ENCODE measurements around the gene CNR2. TPM values are rescaled to one million over a fixed set of nuclear protein-coding genes. Genes with fewer than 3 reads are reported as not detected.

Gene CNR2
- polyA plus RNA-seq, 2 of the 4 experiments (the other 2 are of a cell fraction) = not detected

GRCh38 chr1:23910144-23910543 lies 3.0 kb downstream of the CNR2 start:
- ChIA-PET POLR2A (no interaction called here), CTCF (interaction anchor here (1.4 kb wide), 1 partner anchor 42 kb away, joined by 5 read pairs; no protein-coding TSS in a partner anchor)
- H3K4me3 ChIP-seq = no peak overlapping the region
- H3K9me3 ChIP-seq = no peaks in the 10 kb centered on the region
- no peaks in the 10 kb centered on the region for H3K4me1 ChIP-seq
- ATAC-seq (no peak), DNase-seq (ENCODE audit: low read depth in 1 of 2, low spot score in 1 of 2) (no peak), FAIRE-seq (no peak)
- WGBS (ENCODE audit: missing lambda C conversion rate) = 93% methylated on average over 8 of the region's 8 CpGs
- H3K4me2 ChIP-seq = no peak overlapping the region
- TF ChIP-seq KDM1A (IDR thresholded peaks at IDR 0.05; ENCODE audit: low read depth) = no peak
- TF ChIP-seq ESRRA (IDR thresholded peaks at IDR 0.05; ENCODE audit: borderline replicate concordance, low read length) = no peak
- TF ChIP-seq BHLHE40 (IDR thresholded peaks at IDR 0.05; ENCODE audit: low read depth, low read length) = no peak
- TF ChIP-seq FOSL2 (IDR thresholded peaks at IDR 0.05) = no peak
- no peak for TF ChIP-seq FOSL2 (CRISPR knock-in tag; IDR thresholded peaks at IDR 0.05)
- no peak for TF ChIP-seq HOXB5 (CRISPR knock-in tag; IDR thresholded peaks at IDR 0.05)
- TF ChIP-seq HDAC2 (IDR thresholded peaks at IDR 0.05) = no peak
- no peak for TF ChIP-seq HOXB13 (CRISPR knock-in tag; IDR thresholded peaks at IDR 0.05; ENCODE audit: low read depth)
- TF ChIP-seq JUNB (IDR thresholded peaks at IDR 0.05) = no peak
- TF ChIP-seq KDM5A (IDR thresholded peaks at IDR 0.05) = no peak
- TF ChIP-seq ZFP36 (IDR thresholded peaks at IDR 0.05; ENCODE audit: borderline replicate concordance, partially characterized antibody) = no peak
- TF ChIP-seq RCOR1 (IDR thresholded peaks at IDR 0.05; ENCODE audit: low read depth, low read length) = no peak
- no peak overlapping the region for H3K27ac ChIP-seq

DNA sequence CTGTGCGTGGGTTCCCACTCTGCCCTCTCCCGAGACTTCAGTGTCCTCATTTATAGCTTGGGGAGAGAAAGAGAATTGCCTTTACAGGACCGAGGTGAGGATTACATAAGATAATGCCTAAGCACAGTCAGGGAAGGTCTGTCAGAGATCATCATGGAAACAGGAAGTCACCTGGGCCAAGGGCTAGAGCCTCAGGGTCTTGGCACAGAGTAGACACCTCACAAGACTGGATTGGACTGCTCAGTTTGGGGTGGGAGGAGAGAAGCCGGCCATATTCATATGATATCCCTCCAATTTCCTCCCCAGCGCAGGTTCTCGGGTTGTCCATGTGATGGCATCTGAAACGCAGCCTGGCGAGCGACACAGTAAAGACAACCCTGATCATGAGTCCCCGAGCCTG lies 3.8 kb downstream of the CNR2 start:
- Histone ChIP-seq H3K4me3 (no peak overlapping the region), H3K9me3 (no peaks in the 10 kb centered on the region), H3K4me1 (no peaks in the 10 kb centered on the region), H3K27ac (no peak overlapping the region), H3K4me2 (no peak overlapping the region)
- DNase-seq (ENCODE audit: low read depth in 1 of 2, low spot score in 1 of 2) (no peak), ATAC-seq (no peak), FAIRE-seq (no peak)
- POLR2A ChIA-PET = no interaction called here
- TF ChIP-seq RNF2 (IDR thresholded peaks at IDR 0.05; ENCODE audit: borderline replicate concordance, low read depth) (no peak), HOXB13 (CRISPR knock-in tag; IDR thresholded peaks at IDR 0.05; ENCODE audit: low read depth) (no peak), JUN (IDR thresholded peaks at IDR 0.05) (no peak), HOXB5 (CRISPR knock-in tag; IDR thresholded peaks at IDR 0.05) (no peak), USF2 (IDR thresholded peaks at IDR 0.05) (no peak), NFE2L2 (conservative IDR thresholded peaks at IDR 0.05; ENCODE audit: low read length) (no peak)
- TF ChIP-seq, protein P1, sequence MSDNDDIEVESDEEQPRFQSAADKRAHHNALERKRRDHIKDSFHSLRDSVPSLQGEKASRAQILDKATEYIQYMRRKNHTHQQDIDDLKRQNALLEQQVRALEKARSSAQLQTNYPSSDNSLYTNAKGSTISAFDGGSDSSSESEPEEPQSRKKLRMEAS (IDR thresholded peaks at IDR 0.05) = no peak
- TF ChIP-seq, protein P2, sequence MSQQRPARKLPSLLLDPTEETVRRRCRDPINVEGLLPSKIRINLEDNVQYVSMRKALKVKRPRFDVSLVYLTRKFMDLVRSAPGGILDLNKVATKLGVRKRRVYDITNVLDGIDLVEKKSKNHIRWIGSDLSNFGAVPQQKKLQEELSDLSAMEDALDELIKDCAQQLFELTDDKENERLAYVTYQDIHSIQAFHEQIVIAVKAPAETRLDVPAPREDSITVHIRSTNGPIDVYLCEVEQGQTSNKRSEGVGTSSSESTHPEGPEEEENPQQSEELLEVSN (IDR thresholded peaks at IDR 0.05; ENCODE audit: borderline replicate concordance, low read depth) = no peak
- WGBS (ENCODE audit: missing lambda C conversion rate) = 81% methylated on average over 10 of the region's 10 CpGs
- CTCF ChIA-PET = no interaction called here

- no peak overlapping the region for H3K27ac ChIP-seq
- ChIA-PET POLR2A (no interaction called here), CTCF (no interaction called here)
- H3K4me1 ChIP-seq = no peaks in the 10 kb centered on the region
- 68% methylated on average over 9 of the region's 9 CpGs for WGBS (ENCODE audit: missing lambda C conversion rate)
- ATAC-seq (no peak), DNase-seq (ENCODE audit: low read depth in 1 of 2, low spot score in 1 of 2) (no peak), FAIRE-seq (no peak)
- H3K9me3 ChIP-seq = no peaks in the 10 kb centered on the region
- H3K4me3 ChIP-seq = no peak overlapping the region
- H3K4me2 ChIP-seq = no peak overlapping the region
- no peak for TF ChIP-seq KDM5A (IDR thresholded peaks at IDR 0.05)
- TF ChIP-seq RFX5 (IDR thresholded peaks at IDR 0.05) = no peak
- TF ChIP-seq, protein P1 (IDR thresholded peaks at IDR 0.05) = no peak
- no peak for TF ChIP-seq RAD21 (conservative IDR thresholded peaks at IDR 0.05 in 1 of 2, IDR thresholded peaks at IDR 0.05 in 1 of 2)
- no peak for TF ChIP-seq ESRRA (IDR thresholded peaks at IDR 0.05; ENCODE audit: borderline replicate concordance, low read length)
- no peak for TF ChIP-seq JUNB (IDR thresholded peaks at IDR 0.05)
- TF ChIP-seq, protein P2 (IDR thresholded peaks at IDR 0.05; ENCODE audit: borderline replicate concordance, low read depth) = no peak
- TF ChIP-seq HOXB13 (CRISPR knock-in tag; IDR thresholded peaks at IDR 0.05; ENCODE audit: low read depth) = no peak
- TF ChIP-seq, protein P3, sequence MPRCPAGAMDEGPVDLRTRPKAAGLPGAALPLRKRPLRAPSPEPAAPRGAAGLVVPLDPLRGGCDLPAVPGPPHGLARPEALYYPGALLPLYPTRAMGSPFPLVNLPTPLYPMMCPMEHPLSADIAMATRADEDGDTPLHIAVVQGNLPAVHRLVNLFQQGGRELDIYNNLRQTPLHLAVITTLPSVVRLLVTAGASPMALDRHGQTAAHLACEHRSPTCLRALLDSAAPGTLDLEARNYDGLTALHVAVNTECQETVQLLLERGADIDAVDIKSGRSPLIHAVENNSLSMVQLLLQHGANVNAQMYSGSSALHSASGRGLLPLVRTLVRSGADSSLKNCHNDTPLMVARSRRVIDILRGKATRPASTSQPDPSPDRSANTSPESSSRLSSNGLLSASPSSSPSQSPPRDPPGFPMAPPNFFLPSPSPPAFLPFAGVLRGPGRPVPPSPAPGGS (IDR thresholded peaks at IDR 0.05) = no peak
- TF ChIP-seq MYC (IDR thresholded peaks at IDR 0.05; ENCODE audit: borderline replicate concordance, low read length) = no peak
- TF ChIP-seq EHF (CRISPR knock-in tag; IDR thresholded peaks at IDR 0.05) = no peak
- TF ChIP-seq, protein P4, sequence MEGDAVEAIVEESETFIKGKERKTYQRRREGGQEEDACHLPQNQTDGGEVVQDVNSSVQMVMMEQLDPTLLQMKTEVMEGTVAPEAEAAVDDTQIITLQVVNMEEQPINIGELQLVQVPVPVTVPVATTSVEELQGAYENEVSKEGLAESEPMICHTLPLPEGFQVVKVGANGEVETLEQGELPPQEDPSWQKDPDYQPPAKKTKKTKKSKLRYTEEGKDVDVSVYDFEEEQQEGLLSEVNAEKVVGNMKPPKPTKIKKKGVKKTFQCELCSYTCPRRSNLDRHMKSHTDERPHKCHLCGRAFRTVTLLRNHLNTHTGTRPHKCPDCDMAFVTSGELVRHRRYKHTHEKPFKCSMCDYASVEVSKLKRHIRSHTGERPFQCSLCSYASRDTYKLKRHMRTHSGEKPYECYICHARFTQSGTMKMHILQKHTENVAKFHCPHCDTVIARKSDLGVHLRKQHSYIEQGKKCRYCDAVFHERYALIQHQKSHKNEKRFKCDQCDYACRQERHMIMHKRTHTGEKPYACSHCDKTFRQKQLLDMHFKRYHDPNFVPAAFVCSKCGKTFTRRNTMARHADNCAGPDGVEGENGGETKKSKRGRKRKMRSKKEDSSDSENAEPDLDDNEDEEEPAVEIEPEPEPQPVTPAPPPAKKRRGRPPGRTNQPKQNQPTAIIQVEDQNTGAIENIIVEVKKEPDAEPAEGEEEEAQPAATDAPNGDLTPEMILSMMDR (IDR thresholded peaks at IDR 0.05) = no peak
- TF ChIP-seq HOXB5 (CRISPR knock-in tag; IDR thresholded peaks at IDR 0.05) = no peak
- TF ChIP-seq NPAS2 (CRISPR knock-in tag; IDR thresholded peaks at IDR 0.05; ENCODE audit: borderline replicate concordance) = no peak
- TF ChIP-seq CHD4 (IDR thresholded peaks at IDR 0.05; ENCODE audit: borderline replicate concordance) = no peak
- no peak for TF ChIP-seq FOXS1 (CRISPR knock-in tag; IDR thresholded peaks at IDR 0.05)
These were observed 4.5 kb downstream of the CNR2 start for GRCh38 chr1:23908453-23909341.

Data from A549 (cell line).